GM19324 (cell line): ENCODE measurements around the gene RSRC2.
A peak's percentile ranks its signal among the peaks of the same experiment; 100 is the strongest.
"Not testable (repeated sequence)": the region's sequence is repeated elsewhere in the genome, so short reads cannot be mapped to it uniquely, and the experiment has no call there.

Experiments
- ATAC-seq: cut with Tn5 transposase; IDR thresholded peaks from one replicate; pipeline ENCODE4 v1.9.1; 2021; ENCODE audit warnings: mild to moderate bottlenecking, moderate library complexity; ENCODE audit not compliant: unreplicated experiment, low FRiP score

Gene RSRC2

GRCh38 chr12:122526683-122527477 lies at the start of gene RSRC2, which contains the start of gene KNTC1:
TSS of gene RSRC2 (minus strand) at chr12:122526936. CDS start at chr12:122526853, 83 bp downstream.
TSS of gene KNTC1 (plus strand) at chr12:122527249. CDS start at chr12:122530064, 2,815 bp downstream.
- ATAC-seq, result peak; percentile 96

- ATAC-seq, result no peak
Observed at GRCh38 chr12:122571821-122572220, 45.1 kb upstream of the RSRC2 start.

DNA sequence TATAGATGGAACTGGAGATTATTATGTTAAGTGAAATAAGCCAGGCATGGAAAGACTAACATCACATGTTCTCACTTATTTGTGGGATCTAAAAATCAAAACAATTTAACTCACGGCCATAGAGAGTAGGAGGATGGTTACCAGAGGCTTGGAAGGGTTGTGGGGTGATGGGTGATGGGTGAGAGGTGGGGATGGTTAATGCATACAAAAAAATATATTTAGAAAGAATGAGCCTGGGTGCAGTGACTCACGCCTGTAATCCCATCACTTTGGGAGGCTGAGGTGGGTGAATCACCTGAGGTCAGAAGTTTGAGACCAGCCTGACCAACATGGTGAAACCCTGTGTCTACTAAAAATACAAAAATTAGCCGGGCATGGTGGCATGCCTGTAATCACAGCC lies 43.3 kb upstream of the RSRC2 start:
- not testable (repeated sequence) for ATAC-seq

GRCh38 chr12:122569288-122569687 lies 42.6 kb upstream of the RSRC2 start:
- no peak for ATAC-seq

DNA sequence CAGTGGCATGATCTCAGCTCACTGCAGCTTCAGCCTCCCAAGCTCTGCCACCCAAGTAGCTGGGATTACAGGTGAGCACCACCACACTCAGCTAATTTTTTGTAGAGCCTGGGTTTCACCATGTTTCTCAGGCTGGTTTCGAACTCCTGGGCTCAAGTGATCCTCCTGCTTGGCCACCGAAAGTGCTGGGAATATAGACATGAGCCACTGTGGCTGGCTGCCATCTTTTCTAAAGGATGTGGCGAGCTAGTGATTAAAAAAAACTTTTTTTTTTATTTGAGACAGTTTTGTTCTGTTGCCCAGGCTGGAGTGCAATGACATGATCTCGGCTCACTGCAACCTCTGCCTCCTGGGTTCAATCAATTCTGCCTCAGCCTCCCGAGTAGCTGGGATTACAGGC lies 40.1 kb upstream of the RSRC2 start:
- ATAC-seq, result not testable (repeated sequence)

- ATAC-seq, result no peak
Observed at GRCh38 chr12:122563361-122563760, 36.6 kb upstream of the RSRC2 start.

DNA sequence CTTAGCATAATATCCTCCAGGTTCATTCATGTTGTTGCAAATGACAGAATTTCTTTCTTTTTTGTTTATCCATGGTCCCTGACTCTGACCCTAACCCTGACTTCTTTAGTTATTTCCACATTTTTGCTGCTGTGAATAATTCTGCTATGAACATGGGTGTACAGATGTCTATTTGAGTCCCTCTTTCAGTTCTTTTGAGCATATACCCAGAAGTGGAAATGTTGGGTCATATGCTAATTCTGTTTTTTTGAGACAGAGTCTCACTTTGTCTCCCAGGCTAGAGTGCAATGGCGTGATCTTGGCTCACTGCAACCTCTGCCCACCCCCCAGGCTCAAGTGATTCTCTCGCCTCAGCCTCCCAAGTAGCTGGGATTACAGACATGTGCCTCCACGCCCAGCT lies 33.4 kb upstream of the RSRC2 start:
- ATAC-seq, result no peak

DNA sequence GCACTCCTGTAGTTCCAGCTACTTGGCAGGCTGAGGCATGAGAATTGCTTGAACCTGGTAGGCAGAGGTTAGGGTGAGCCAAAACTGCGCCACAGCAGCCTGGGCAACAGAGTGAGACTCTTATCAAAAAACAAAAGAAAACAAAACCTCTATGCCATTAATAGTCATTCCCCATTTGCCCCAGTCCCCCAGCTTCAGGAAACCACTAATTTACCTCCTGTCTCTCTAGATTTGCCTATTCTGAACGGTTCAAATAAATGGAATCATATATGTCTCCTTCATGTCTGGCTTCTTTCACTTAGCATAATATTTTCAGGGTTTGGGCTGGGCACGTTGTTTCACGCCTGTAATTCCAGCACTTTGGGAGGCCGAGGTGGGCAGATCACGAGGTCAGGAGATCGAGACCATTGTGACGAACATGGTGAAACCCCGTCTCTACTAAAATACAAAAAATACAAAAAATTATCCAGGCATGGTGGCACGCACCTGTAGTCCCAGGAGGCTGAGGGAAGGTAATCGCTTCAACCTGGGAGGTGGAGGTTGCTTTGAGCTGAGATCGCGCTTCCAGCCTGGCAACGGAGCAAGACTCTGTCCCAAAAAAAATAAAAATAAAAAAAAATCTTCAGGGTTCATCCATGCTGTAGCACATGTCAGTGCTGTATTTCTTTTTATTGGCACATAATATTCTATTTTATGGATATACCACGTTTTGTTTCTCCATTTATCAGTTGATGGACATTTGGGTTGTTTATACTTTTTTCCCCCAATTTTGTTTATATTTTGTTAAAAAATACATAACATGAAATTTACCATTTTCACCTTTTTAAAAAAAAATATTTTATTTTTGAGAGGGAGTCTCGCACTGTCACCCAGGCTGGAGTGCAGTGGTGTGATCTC lies 32.3 kb upstream of the RSRC2 start:
- no peak for ATAC-seq

GRCh38 chr12:122547330-122547729 lies 20.6 kb upstream of the RSRC2 start:
- no peak for ATAC-seq

- peak; percentile 58 for ATAC-seq
Observed at GRCh38 chr12:122545855-122546254, 19.1 kb upstream of the RSRC2 start.

GRCh38 chr12:122544537-122544936 lies 17.8 kb upstream of the RSRC2 start:
- ATAC-seq, result no peak

- no peak for ATAC-seq
Observed at GRCh38 chr12:122538496-122538895, 11.8 kb upstream of the RSRC2 start.

GRCh38 chr12:122537021-122537420 lies 10.3 kb upstream of the RSRC2 start:
- no peak for ATAC-seq

GRCh38 chr12:122533856-122534255 lies 7.1 kb upstream of the RSRC2 start:
- ATAC-seq, result no peak

- ATAC-seq, result no peak
Observed at GRCh38 chr12:122528992-122529391, 2.3 kb upstream of the RSRC2 start.

- ATAC-seq, result no peak
Observed at GRCh38 chr12:122528582-122528981, 1.8 kb upstream of the RSRC2 start.

- no peak for ATAC-seq
Observed at GRCh38 chr12:122527478-122527944, 775 bp upstream of the RSRC2 start.

DNA sequence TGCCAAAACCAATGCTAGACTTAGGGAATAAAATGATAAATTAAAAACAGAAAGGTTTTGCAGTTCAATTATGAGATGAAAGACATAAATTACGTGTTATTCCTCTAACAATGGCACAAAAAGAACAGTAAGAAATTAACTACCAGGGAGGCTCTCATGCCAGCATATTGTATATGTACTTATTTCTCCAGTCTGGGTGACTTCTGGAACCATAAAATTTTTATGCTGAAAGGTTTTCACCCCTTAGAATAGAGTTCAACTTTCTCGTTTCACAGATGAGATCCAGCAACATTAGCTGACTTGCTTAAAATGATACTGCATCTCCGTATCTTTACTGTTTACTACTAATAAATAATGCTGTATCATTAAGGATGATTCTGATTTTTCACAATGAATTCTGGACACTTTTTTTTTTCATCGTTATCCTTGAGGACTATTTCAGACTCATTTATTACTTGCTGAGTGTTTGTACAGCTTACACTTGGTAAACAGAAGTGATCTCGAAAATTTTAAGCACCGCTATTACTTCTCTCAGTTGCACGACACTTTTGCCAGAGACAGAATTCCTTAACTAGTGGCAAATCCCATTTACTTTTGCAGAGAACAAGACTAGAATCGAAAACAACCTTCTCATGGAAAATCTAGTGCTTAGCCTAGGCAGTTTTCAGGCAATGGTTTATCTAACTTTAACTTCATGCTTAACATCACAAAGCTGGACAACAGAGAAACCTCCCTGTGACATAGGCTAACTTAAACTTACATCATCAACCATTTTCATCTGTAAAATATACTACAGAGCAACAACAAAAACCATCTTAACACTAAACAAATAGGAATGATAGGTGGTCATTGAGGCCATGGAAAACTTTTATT lies 2.7 kb downstream of the RSRC2 start:
- no peak for ATAC-seq

GRCh38 chr12:122523280-122523679 lies 3.5 kb downstream of the RSRC2 start:
- ATAC-seq, result no peak

- ATAC-seq, result no peak
Observed at GRCh38 chr12:122520676-122521075, 6.1 kb downstream of the RSRC2 start.
